H1 (cell line): ENCODE measurements around the gene PLCB1. TPM values are rescaled to one million over a fixed set of nuclear protein-coding genes. Genes with fewer than 3 reads are reported as not detected.

Source experiments
- CTCF ChIA-PET: fragments of 300-600 bp; sonication (Branson Sonifier 250); formaldehyde crosslinking; loops from one replicate; lab custom pipeline; 2021; ENCODE audit not compliant: partially characterized antibody; lab: Charles Lee
- POLR2A ChIA-PET: fragments of 300-600 bp; sonication (Branson Sonifier 250); formaldehyde crosslinking; loops from one replicate; lab custom pipeline; 2021; ENCODE audit warnings: inconsistent platforms; ENCODE audit not compliant: partially characterized antibody; lab: Charles Lee
- DNase-seq, 2 experiments: peaks; one replicate each; pipeline versions ENCODE4 v3.0.0 to v3.0.0-alpha.2; 2010 to 2022; ENCODE audit warnings: low spot score in 2 of 2, low read depth in 1 of 2, mixed read lengths in 1 of 2
- FAIRE-seq: peaks from 2 replicates; lab custom pipeline; 2011; peaks lifted over from hg19 to GRCh38; lab: Jason Lieb, UNC
- H2AFZ ChIP-seq: 2 replicates; pipeline ENCODE4 v1.8.1; 2012; ENCODE audit warnings: low read length, inconsistent platforms
- H2AK5ac ChIP-seq: 2 replicates; pipeline ENCODE4 v1.6.1; 2013; ENCODE audit warnings: low read depth, low read length
- H2BK120ac ChIP-seq: replicated peaks from 2 replicates; pipeline ENCODE3; 2013; ENCODE audit warnings: low read depth, low read length, inconsistent platforms
- H2BK12ac ChIP-seq: 2 replicates; pipeline ENCODE4 v1.6.1; 2013; ENCODE audit warnings: low read depth, low read length
- H2BK15ac ChIP-seq: 2 replicates; pipeline ENCODE4 v1.6.1; 2013; ENCODE audit warnings: low read length
- H2BK20ac ChIP-seq: 2 replicates; pipeline ENCODE4 v1.6.1; 2013; ENCODE audit warnings: low read length
- H2BK5ac ChIP-seq: 2 replicates; pipeline ENCODE4 v1.6.1; 2013; ENCODE audit warnings: low read depth, low read length
- H3K14ac ChIP-seq: 2 replicates; pipeline ENCODE4 v1.6.1; 2013; ENCODE audit warnings: inconsistent platforms; ENCODE audit not compliant: insufficient read length
- H3K18ac ChIP-seq: 2 replicates; pipeline ENCODE4 v1.6.1; 2013; ENCODE audit warnings: low read length; ENCODE audit errors: extremely low read depth
- H3K23ac ChIP-seq: 2 replicates; pipeline ENCODE4 v1.6.1; 2013; ENCODE audit warnings: inconsistent platforms; ENCODE audit not compliant: insufficient read length
- H3K23me2 ChIP-seq: 2 replicates; pipeline ENCODE4 v1.6.1; 2013; ENCODE audit warnings: low read depth, low read length
- H3K27ac ChIP-seq: 2 replicates; pipeline ENCODE4 v1.6.1; 2011; ENCODE audit warnings: low read depth, low read length, inconsistent platforms
- H3K27me3 ChIP-seq, 4 experiments: replicated peaks in 1 of 4; 1 replicate in 1 of 4; 2 replicates in 3 of 4; pipeline versions ENCODE4 v1.6.1 to v1.8.1; 2011 to 2013; ENCODE audit warnings: low read length in 3 of 4, mild to moderate bottlenecking in 3 of 4, inconsistent platforms in 2 of 4, mixed read lengths in 2 of 4, moderate library complexity in 1 of 4; ENCODE audit not compliant: control insufficient read depth in 3 of 4, insufficient read depth in 3 of 4; ENCODE audit errors: extremely low read depth in 1 of 4
- H3K36me3 ChIP-seq, 4 experiments: 2 replicates each; pipeline versions ENCODE4 v1.6.1 to v1.8.1; 2011 to 2013; ENCODE audit warnings: mild to moderate bottlenecking in 4 of 4, low read length in 3 of 4, moderate library complexity in 2 of 4, control low read depth in 1 of 4, inconsistent platforms in 1 of 4; ENCODE audit not compliant: insufficient read depth in 4 of 4, control insufficient read depth in 2 of 4
- H3K4ac ChIP-seq: replicated peaks from 2 replicates; pipeline ENCODE3; 2013; ENCODE audit warnings: low read length, low read depth, mixed read lengths, inconsistent platforms; ENCODE audit not compliant: insufficient read length
- H3K4me1 ChIP-seq, 4 experiments: replicated peaks in 1 of 4; 1 replicate in 1 of 4; 2 replicates in 3 of 4; pipeline versions ENCODE4 v1.6.1 to v1.8.1; 2011 to 2013; ENCODE audit warnings: low read length in 3 of 4, inconsistent platforms in 2 of 4, mixed read lengths in 1 of 4; ENCODE audit not compliant: insufficient read depth in 4 of 4, control insufficient read depth in 3 of 4
- H3K4me2 ChIP-seq, 2 experiments: 2 replicates each; pipeline versions ENCODE4 v1.6.1 to v1.8.1; 2011 to 2013; ENCODE audit warnings: low read depth in 2 of 2, low read length in 2 of 2, control low read depth in 1 of 2, inconsistent platforms in 1 of 2, mild to moderate bottlenecking in 1 of 2; ENCODE audit not compliant: insufficient read depth in 1 of 2
- H3K4me3 ChIP-seq, 4 experiments: fragments of 200-600, 300-600 bp in 1 of 4; sonication (generic), shearing (Covaris generic), sonication (Bioruptor Twin) in 1 of 4; 2 replicates each; pipeline versions ENCODE4 v1.5.1 to v1.8.1; 2011 to 2016; ENCODE audit warnings: low read length in 4 of 4, low read depth in 3 of 4, control low read depth in 2 of 4, inconsistent platforms in 2 of 4, mild to moderate bottlenecking in 2 of 4, mixed read lengths in 1 of 4, moderate library complexity in 1 of 4; ENCODE audit not compliant: insufficient read depth in 2 of 4; ENCODE audit errors: extremely low read depth in 1 of 4
- H3K56ac ChIP-seq: replicated peaks from 2 replicates; pipeline ENCODE3; 2013; ENCODE audit warnings: low read depth, mild to moderate bottlenecking, mixed read lengths, low read length, inconsistent platforms; ENCODE audit not compliant: insufficient read length
- H3K79me1 ChIP-seq: 2 replicates; pipeline ENCODE4 v1.6.1; 2013; ENCODE audit warnings: low read depth, low read length, control low read depth
- H3K79me2 ChIP-seq, 2 experiments: 2 replicates each; pipeline versions ENCODE4 v1.6.1 to v1.8.1; 2012 to 2013; ENCODE audit warnings: low read length in 2 of 2, mild to moderate bottlenecking in 2 of 2, inconsistent platforms in 1 of 2; ENCODE audit not compliant: insufficient read depth in 2 of 2, control insufficient read depth in 1 of 2
- H3K9ac ChIP-seq, 4 experiments: replicated peaks in 1 of 4; 1 replicate in 1 of 4; 2 replicates in 3 of 4; pipeline versions ENCODE4 v1.6.1 to v1.8.1; 2011 to 2013; ENCODE audit warnings: low read depth in 3 of 4, low read length in 3 of 4, control low read depth in 2 of 4, mild to moderate bottlenecking in 2 of 4, moderate library complexity in 2 of 4, inconsistent platforms in 1 of 4; ENCODE audit errors: extremely low read depth in 1 of 4
- H3K9me3 ChIP-seq, 2 experiments: 2 replicates each; pipeline versions ENCODE4 v1.6.1 to v1.8.1; 2012 to 2013; ENCODE audit warnings: mild to moderate bottlenecking in 2 of 2, moderate library complexity in 2 of 2, control low read depth in 1 of 2, inconsistent platforms in 1 of 2, low read depth in 1 of 2, low read length in 1 of 2, mixed read lengths in 1 of 2; ENCODE audit not compliant: insufficient read depth in 2 of 2
- H4K20me1 ChIP-seq, 2 experiments: replicated peaks in 1 of 2; 2 replicates each; pipeline versions ENCODE3 to v1.8.1; 2011 to 2013; ENCODE audit warnings: inconsistent platforms in 2 of 2, low read length in 2 of 2, mild to moderate bottlenecking in 1 of 2; ENCODE audit not compliant: insufficient read depth in 2 of 2, control insufficient read depth in 1 of 2
- H4K5ac ChIP-seq: 2 replicates; pipeline ENCODE4 v1.6.1; 2013; ENCODE audit warnings: low read length, low read depth, mixed read lengths, inconsistent platforms; ENCODE audit not compliant: insufficient read length
- H4K8ac ChIP-seq: 2 replicates; pipeline ENCODE4 v1.8.0; 2013; ENCODE audit warnings: mild to moderate bottlenecking, moderate library complexity, low read length, inconsistent platforms; ENCODE audit not compliant: insufficient read depth; ENCODE audit errors: extremely low read depth
- H4K91ac ChIP-seq: replicated peaks from 2 replicates; pipeline ENCODE3; 2013; ENCODE audit warnings: low read length, mixed read lengths, inconsistent platforms; ENCODE audit not compliant: insufficient read length
- CHD1 ChIP-seq: IDR thresholded peaks from 2 replicates; pipeline ENCODE4 v1.6.1; 2012; ENCODE audit warnings: low read depth, low read length, improper control_type of control experiment
- RXRA ChIP-seq: IDR thresholded peaks from 2 replicates; pipeline ENCODE4 v1.6.1; 2011; ENCODE audit warnings: low read depth, mild to moderate bottlenecking, low read length, moderate library complexity; ENCODE audit not compliant: insufficient read depth
- SP2 ChIP-seq: IDR thresholded peaks from 2 replicates; pipeline ENCODE4 v1.6.1; 2012; ENCODE audit warnings: mild to moderate bottlenecking, low read length, inconsistent platforms
- SUZ12 ChIP-seq: fragments of 200-600 bp; sonication (generic); IDR thresholded peaks from 2 replicates; pipeline ENCODE4 v1.6.1; 2012; ENCODE audit warnings: mild to moderate bottlenecking, inconsistent platforms, low read length, moderate library complexity, mixed read lengths
- TCF12 ChIP-seq: IDR thresholded peaks from 2 replicates; pipeline ENCODE4 v1.6.1; 2011; ENCODE audit warnings: low read depth, mild to moderate bottlenecking, low read length
- polyA plus RNA-seq, 7 experiments: library from polyadenylated mRNA; depleted of rRNA in 3 of 7; stranded (reverse) in 5 of 7; unstranded in 2 of 7; fragments of >200 nt in 5 of 7; fragments of 200-250 nt in 2 of 7; gene quantifications; 1 replicate in 5 of 7; 2 replicates in 1 of 7; 4 replicates in 1 of 7; pipeline versions ENCODE4 v1.2.1 to v1.2.3, GENCODE V29; 2011 to 2013; ENCODE audit warnings: missing spikeins in 2 of 7, mixed read lengths in 2 of 7
- total RNA-seq: library from RNA; stranded (reverse); fragmentation: NEBNext Ultra II Directional; extraction: Animal tissue kit (Norgen Biotek cat#: 25700); gene quantifications from 2 replicates; pipeline ENCODE4 v1.2.1, GENCODE V29; 2021

The PLCB1 gene
- total and polyA plus RNA-seq, 2 of the 8 experiments (the other 6 are each of a cell fraction or from before 2014, with no cell fraction given) = 2.6 to 9.1 TPM

DNA sequence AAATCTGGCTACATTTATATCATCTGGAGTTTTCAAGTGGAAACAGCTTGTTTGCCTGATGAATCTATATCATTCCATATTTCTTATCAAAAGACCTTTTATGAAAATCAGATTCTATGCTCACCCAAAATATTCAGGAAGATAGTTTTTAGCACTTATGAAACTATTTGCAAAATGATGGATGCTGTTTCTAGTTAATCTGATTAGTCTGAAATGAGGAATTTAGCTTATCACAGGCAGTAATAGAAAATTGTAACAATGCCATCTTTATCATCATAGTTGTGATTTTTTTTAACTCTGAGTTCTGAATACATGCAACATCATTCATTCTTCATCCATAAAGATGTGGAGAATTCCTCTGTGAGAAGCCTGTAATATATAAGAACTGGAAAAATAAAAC is 229.7 kb downstream of the PLCB1 start:
- H3K4me1 ChIP-seq = peaks cover 0 to 7% (median 1%) of the 10 kb centered on the region in 4 experiments; a peak in 3 of 7 replicates
- H3K9ac ChIP-seq = no peak overlapping the region
- no peak overlapping the region for H2BK5ac ChIP-seq
- ChIA-PET CTCF (no interaction called here), POLR2A (no interaction called here)
- H3K4me3 ChIP-seq = no peak overlapping the region
- no peak overlapping the region for H2BK120ac ChIP-seq
- no peaks in the 10 kb centered on the region for H3K79me2 ChIP-seq
- no peaks in the 10 kb centered on the region for H4K20me1 ChIP-seq
- H3K36me3 ChIP-seq = no peaks in the 10 kb centered on the region; a peak in 1 of 8 replicates
- no peak overlapping the region for H3K4me2 ChIP-seq
- H4K8ac ChIP-seq = no peak overlapping the region
- H2BK15ac ChIP-seq = no peak overlapping the region
- H3K79me1 ChIP-seq = no peaks in the 10 kb centered on the region
- H3K27ac ChIP-seq = no peak overlapping the region
- H3K14ac ChIP-seq = no peak overlapping the region
- TF ChIP-seq SUZ12 (no peak), RXRA (no peak), SP2 (no peak), CHD1 (no peak), TCF12 (no peak)
- H3K23ac ChIP-seq = no peak overlapping the region
- DNase-seq (no peak), FAIRE-seq (no peak)
- H2BK20ac ChIP-seq = no peak overlapping the region
- H2BK12ac ChIP-seq = no peak overlapping the region
- H4K91ac ChIP-seq = no peak overlapping the region
- no peaks in the 10 kb centered on the region for H3K23me2 ChIP-seq
- H2AFZ ChIP-seq = no peak overlapping the region
- H4K5ac ChIP-seq = no peak overlapping the region
- no peak overlapping the region for H3K56ac ChIP-seq
- no peak overlapping the region for H3K4ac ChIP-seq
- no peak overlapping the region for H3K18ac ChIP-seq
- no peaks in the 10 kb centered on the region for H3K27me3 ChIP-seq
- no peaks in the 10 kb centered on the region for H3K9me3 ChIP-seq
- H2AK5ac ChIP-seq = no peak overlapping the region
